Transverse colon (tissue), 4 donors: Measurements from ENCODE around the gene HPX. TPM values are rescaled to one million over a fixed set of nuclear protein-coding genes. Genes with fewer than 3 reads are reported as not detected.

ENCODE experiments used
- DNase-seq: peaks from one replicate; pipeline ENCODE4 v3.0.0-alpha.2; 2019
- H3K27ac ChIP-seq, 4 donors: fragments of 200-600 bp; sonication (generic); 2 replicates each; pipeline ENCODE4 v1.5.1; 2016 to 2018; ENCODE audit warnings: inconsistent platforms in 4 of 4
- H3K27me3 ChIP-seq: fragments of 200-600 bp; sonication (generic); 2 replicates; pipeline ENCODE4 v1.5.1; 2017; ENCODE audit warnings: inconsistent platforms
- H3K36me3 ChIP-seq, 4 donors: fragments of 200-600 bp; sonication (generic); 2 replicates each; pipeline ENCODE4 v1.5.1; 2017 to 2019; ENCODE audit warnings: inconsistent platforms in 4 of 4
- H3K4me1 ChIP-seq, 4 donors: fragments of 200-600 bp; sonication (generic); 2 replicates each; pipeline ENCODE4 v1.5.1; 2017 to 2020; ENCODE audit warnings: inconsistent platforms in 4 of 4
- H3K4me3 ChIP-seq, 4 donors: fragments of 200-600 bp; sonication (generic); 1 replicate in 1 of 4; 2 replicates in 3 of 4; pipeline versions ENCODE4 v1.5.1 to v1.6.1; 2017 to 2019; ENCODE audit warnings: inconsistent platforms in 4 of 4
- H3K9me3 ChIP-seq, 2 donors: fragments of 200-600 bp; sonication (generic); 2 replicates each; pipeline ENCODE4 v1.5.1; 2017 to 2019; ENCODE audit warnings: inconsistent platforms in 2 of 2
- CTCF ChIP-seq, 5 experiments: fragments of 200-600 bp in 3 of 5; fragments of 450-650 bp in 2 of 5; sonication (generic) in 3 of 5; IDR thresholded peaks; 1 replicate in 2 of 5; 2 replicates in 3 of 5; pipeline ENCODE4 v1.5.1; 2016 to 2017; ENCODE audit warnings: antibody characterized with exemption in 5 of 5, inconsistent platforms in 3 of 5, mild to moderate bottlenecking in 2 of 5, moderate library complexity in 1 of 5
- EP300 ChIP-seq: sonication (generic); formaldehyde crosslinking; IDR thresholded peaks from one replicate; pipeline ENCODE4 v1.6.1; 2017; ENCODE audit warnings: antibody characterized with exemption, low read depth
- POLR2A ChIP-seq: fragments of 450-650 bp; IDR thresholded peaks from one replicate; pipeline ENCODE4 v1.6.1; 2016; ENCODE audit warnings: antibody characterized with exemption, mild to moderate bottlenecking, moderate library complexity
- POLR2AphosphoS5 ChIP-seq, 3 donors: sonication (generic); formaldehyde crosslinking; IDR thresholded peaks; one replicate each; pipeline ENCODE4 v1.6.1; 2016; ENCODE audit warnings: antibody characterized with exemption in 3 of 3
- WGBS, 2 donors: methylation state at CpG; one replicate each; pipeline ENCODE4 v1.1.5; 2018; ENCODE audit warnings: low coverage in 1 of 2; 5-methylcytosine and 5-hydroxymethylcytosine counted together
- in situ Hi-C, 4 donors: fragments of 200-750 bp; cut with MboI; loops; one replicate each; pipeline versions ENCODE4 v1.15.0 to v1.15.1; 2017; ENCODE audit warnings: low sequenced_read_pairs in 3 of 4, low pct_ligation_motif_present in 1 of 4, low pct_unique_long_range_greater_than_20kb in 1 of 4
- intact Hi-C: fragments of 100-400 bp; cut with DNase I; formaldehyde crosslinking; loops from one replicate; pipeline ENCODE4 v1.15.1; 2023; ENCODE audit warnings: low total_unique reads
- total RNA-seq, 4 donors: library from RNA; depleted of rRNA; stranded (reverse); fragments of >200 nt; gene quantifications; one replicate each; pipeline ENCODE4 v1.1.0, GENCODE V29; 2016

HPX gene
- total RNA-seq, 4 donors from 2014 or later, result 1.8 to 4.6 TPM; not detected in 2

GRCh38 chr11:6389905-6390717 lies 50.7 kb downstream of the HPX start, which contains the start of gene SMPD1:
SMPD1 (plus strand) TSS chr11:6390474; CDS start chr11:6390599, 125 bp downstream.
- peaks cover 6 to 39% (median 23%) of the 10 kb centered on the region in 4 donors for H3K4me1 ChIP-seq
- 0% methylated on average over 52 of the region's 63 CpGs; no CpG with 5 or more reads in 1 of the 2 donors for WGBS, 2 donors
- peak within 1 kb of the TSS; percentile 85 to 96 (median 93) for H3K27ac ChIP-seq
- peak; percentile 96 for DNase-seq
- peak within 1 kb of the TSS; percentile 61 to 94 (median 82) for H3K4me3 ChIP-seq
- H3K36me3 ChIP-seq, result no peaks in the 10 kb centered on the region
- H3K27me3 ChIP-seq, result no peaks in the 10 kb centered on the region
- in situ Hi-C loops (loop anchor here in 3 of 4 donors (10.0 kb wide), 4 partner anchors 55 to 295 kb away; partner anchors contain the start of genes HPX (in 1 of the 3), ILK (in 1 of the 3), MRPL17 (in 1 of the 3) and RRP8 (in 1 of the 3)), intact Hi-C loops (no loop called here)
- peak; percentile 78 for TF ChIP-seq POLR2A
- TF ChIP-seq CTCF (IDR thresholded peaks at IDR 0.05), result no peak
- TF ChIP-seq POLR2AphosphoS5 (IDR thresholded peaks at IDR 0.05), result peak; percentile 75 to 85 (median 79)
- TF ChIP-seq EP300, result no peak
- no peaks in the 10 kb centered on the region for H3K9me3 ChIP-seq

GRCh38 chr11:6388748-6389147 lies 52.0 kb downstream of the HPX start:
- 78 to 91% methylated on average over 1 of the region's 1 CpG for WGBS, 2 donors
- in situ Hi-C loops, result loop anchor here in 3 of 4 donors (10.0 kb wide), 4 partner anchors 56 to 296 kb away; partner anchors contain the start of genes HPX (in 1 of the 3), ILK (in 1 of the 3), MRPL17 (in 1 of the 3) and RRP8 (in 1 of the 3)

GRCh38 chr11:6387811-6388599 lies 52.8 kb downstream of the HPX start:
- Histone ChIP-seq H3K27me3 (no peaks in the 10 kb centered on the region), H3K36me3 (no peaks in the 10 kb centered on the region), H3K27ac (peak overlapping the region; percentile 85 to 96 (median 93)), H3K4me1 (peaks cover 6 to 39% (median 23%) of the 10 kb centered on the region in 4 donors), H3K4me3 (no peak overlapping the region), H3K9me3 (no peaks in the 10 kb centered on the region)
- intact Hi-C loops, result no loop called here
- WGBS, 2 donors, result 62 to 85% methylated on average over 3 to 12 of the region's 12 CpGs
- in situ Hi-C loops, result loop anchor here in 3 of 4 donors (10.0 kb wide), 4 partner anchors 57 to 297 kb away; partner anchors contain the start of genes HPX (in 1 of the 3), ILK (in 1 of the 3), MRPL17 (in 1 of the 3) and RRP8 (in 1 of the 3)
- no peak for DNase-seq
- TF ChIP-seq POLR2AphosphoS5 (IDR thresholded peaks at IDR 0.05) (peak in 1 of 3 donors; percentile 58), POLR2A (no peak)

More at GRCh38 chr11:6388748-6389147, 52.0 kb downstream of the HPX start:
- intact Hi-C loops, result no loop called here
- no peak for DNase-seq
- Histone ChIP-seq H3K4me1 (peaks cover 6 to 39% (median 23%) of the 10 kb centered on the region in 4 donors), H3K27ac (peak overlapping the region; percentile 85 to 96 (median 93)), H3K27me3 (no peaks in the 10 kb centered on the region), H3K9me3 (no peaks in the 10 kb centered on the region), H3K4me3 (no peak overlapping the region), H3K36me3 (no peaks in the 10 kb centered on the region)
- no peak for TF ChIP-seq POLR2AphosphoS5 (IDR thresholded peaks at IDR 0.05)
- TF ChIP-seq POLR2A, result no peak
- TF ChIP-seq CTCF (IDR thresholded peaks at IDR 0.05), result no peak
- no peak for TF ChIP-seq EP300

GRCh38 chr11:6385046-6385777 lies 55.6 kb downstream of the HPX start:
- no peak overlapping the region for H3K4me3 ChIP-seq
- H3K36me3 ChIP-seq, result no peaks in the 10 kb centered on the region
- no peaks in the 10 kb centered on the region for H3K9me3 ChIP-seq
- H3K4me1 ChIP-seq, result peaks cover 0 to 26% (median 13%) of the 10 kb centered on the region in 4 donors
- H3K27me3 ChIP-seq, result no peaks in the 10 kb centered on the region
- 88 to 100% methylated on average over 1 to 7 of the region's 7 CpGs for WGBS, 2 donors
- DNase-seq, result no peak
- no peak overlapping the region for H3K27ac ChIP-seq
- intact Hi-C loops, result no loop called here
- in situ Hi-C loops, result loop anchor here in 3 of 4 donors (10.0 kb wide), 4 partner anchors 60 to 300 kb away; partner anchors contain the start of genes HPX (in 1 of the 3), ILK (in 1 of the 3), MRPL17 (in 1 of the 3) and RRP8 (in 1 of the 3)
- TF ChIP-seq CTCF (IDR thresholded peaks at IDR 0.05) (no peak), EP300 (no peak), POLR2A (no peak), POLR2AphosphoS5 (IDR thresholded peaks at IDR 0.05) (no peak)
